ACHN (cell line): ENCODE results near the gene COL9A3.
"Not testable (repeated sequence)": the region's sequence is repeated elsewhere in the genome, so short reads cannot be mapped to it uniquely, and the experiment has no call there.

Experiments
- DNase-seq: peaks from one replicate; pipeline ENCODE4 v3.0.0-alpha.2; 2015
- in situ Hi-C: cut with HindIII; loops from 2 replicates; pipeline ENCODE4 v1.10.0; 2017; ENCODE audit warnings: low sequenced_read_pairs, low pct_ligation_motif_present, low pct_unique_long_range_greater_than_20kb

The COL9A3 gene

DNA sequence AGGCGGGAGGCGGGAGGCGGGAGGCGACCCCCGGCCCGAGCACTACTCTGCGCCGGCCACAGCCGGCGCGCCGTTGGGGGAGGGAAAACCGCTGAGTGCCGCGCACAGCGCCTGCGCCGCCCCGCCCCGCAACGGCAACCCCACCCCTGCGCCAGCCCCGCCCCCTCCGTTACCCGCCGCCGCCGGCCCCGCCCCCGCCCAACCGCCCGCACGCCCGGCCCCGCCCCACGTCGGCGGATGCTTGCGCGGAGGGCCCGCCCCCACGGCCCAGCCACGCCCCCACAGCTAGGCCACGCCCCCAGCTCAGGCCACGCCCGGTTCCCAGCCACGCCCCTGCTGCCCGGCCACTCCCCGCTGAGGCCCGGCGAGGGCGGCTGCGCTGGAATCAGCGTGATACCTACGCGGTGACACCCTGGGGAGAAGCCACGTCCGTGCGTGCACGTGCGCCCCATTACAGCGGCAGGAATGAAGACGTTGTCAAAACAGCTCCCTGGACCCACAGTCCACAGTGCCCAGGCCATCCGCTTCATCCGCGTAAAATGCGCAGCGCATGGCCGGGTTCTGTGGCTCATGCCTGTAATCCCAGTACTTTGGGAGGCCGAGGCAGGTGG lies 45.0 kb downstream of the COL9A3 start, which contains the start of gene TCFL5:
Gene TCFL5, minus strand, starts transcription at position 97 of the 611 bp plus-strand sequence. CDS start 152 bp downstream, outside the sequence.
- in situ Hi-C loops, result no loop called here
- DNase-seq, result peak; percentile 67

GRCh38 chr20:62864207-62864606 lies 47.4 kb downstream of the COL9A3 start:
- DNase-seq, result no peak
- in situ Hi-C loops, result no loop called here

DNA sequence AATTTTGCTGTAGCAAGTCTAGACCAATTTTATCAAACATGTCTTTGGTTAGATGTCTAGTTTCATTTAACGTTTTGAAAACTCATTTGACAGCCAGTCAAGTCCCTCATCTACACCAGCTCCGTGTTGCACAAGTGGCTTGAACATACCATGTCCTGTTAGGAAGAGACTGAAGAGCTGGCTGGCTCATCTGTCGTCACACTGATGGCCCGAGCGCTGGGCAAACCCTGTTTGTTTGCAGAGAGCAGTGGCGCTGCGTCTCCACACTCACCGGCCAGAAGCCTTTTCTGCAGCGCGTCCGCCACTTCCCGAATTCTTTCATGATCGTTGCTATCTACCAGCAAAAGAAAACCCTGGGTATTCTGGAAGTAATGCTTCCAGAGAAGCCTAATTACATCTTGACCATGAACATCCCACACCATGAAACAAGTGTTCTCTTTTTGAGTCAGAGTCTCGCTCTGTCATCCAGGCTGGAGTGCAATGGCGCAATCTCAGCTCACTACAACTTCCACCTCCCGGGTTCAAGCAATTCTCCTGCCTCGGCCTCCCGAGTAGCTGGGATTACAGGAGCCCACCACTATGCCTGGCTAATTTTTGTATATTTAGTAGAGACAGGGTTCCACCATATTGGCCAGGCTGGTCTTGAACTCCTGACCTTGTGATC lies 55.5 kb downstream of the COL9A3 start:
- DNase-seq, result no peak
- in situ Hi-C loops, result no loop called here

DNA sequence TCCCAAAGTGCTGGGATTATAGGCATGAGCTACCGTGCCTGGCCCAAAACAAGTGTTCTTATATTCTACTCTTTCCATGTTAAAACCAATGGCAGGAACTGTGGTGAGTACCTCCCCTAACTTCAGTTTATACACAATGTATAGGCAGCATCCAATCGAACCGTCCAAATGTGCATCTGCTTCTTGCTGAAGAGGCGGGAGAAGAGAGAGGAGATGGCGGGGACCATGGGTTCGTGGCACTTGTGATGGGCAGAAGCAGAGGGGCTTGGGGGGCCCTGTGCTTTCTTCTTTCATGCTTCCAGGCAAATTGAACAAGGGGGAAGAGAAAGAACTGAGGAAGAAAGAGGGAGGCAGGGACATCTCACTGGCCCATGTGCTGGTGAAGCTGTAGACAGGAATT lies 56.0 kb downstream of the COL9A3 start:
- in situ Hi-C loops, result no loop called here
- DNase-seq, result no peak

GRCh38 chr20:62873280-62873679 lies 56.4 kb downstream of the COL9A3 start:
- in situ Hi-C loops, result no loop called here
- no peak for DNase-seq

DNA sequence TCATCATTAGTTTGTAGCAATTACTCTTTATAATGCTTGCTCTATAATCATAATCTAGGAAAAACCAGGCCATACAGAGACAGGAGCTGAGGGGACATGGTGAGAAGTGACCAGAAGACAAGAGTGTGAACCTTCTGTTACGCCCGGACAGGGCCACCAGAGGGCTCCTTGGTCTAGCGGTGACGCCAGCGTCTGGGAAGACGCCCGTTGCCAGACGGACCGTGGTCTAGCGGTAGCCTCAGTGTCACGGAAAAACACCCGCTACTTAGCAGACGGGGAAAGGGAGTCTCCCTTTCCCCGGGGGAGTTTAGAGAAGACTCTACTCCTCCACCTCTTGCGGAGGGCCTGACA lies 56.8 kb downstream of the COL9A3 start:
- in situ Hi-C loops, result not testable (repeated sequence)
- peak; percentile 62 for DNase-seq

GRCh38 chr20:62874964-62875344 lies 58.1 kb downstream of the COL9A3 start:
- no peak for DNase-seq

DNA sequence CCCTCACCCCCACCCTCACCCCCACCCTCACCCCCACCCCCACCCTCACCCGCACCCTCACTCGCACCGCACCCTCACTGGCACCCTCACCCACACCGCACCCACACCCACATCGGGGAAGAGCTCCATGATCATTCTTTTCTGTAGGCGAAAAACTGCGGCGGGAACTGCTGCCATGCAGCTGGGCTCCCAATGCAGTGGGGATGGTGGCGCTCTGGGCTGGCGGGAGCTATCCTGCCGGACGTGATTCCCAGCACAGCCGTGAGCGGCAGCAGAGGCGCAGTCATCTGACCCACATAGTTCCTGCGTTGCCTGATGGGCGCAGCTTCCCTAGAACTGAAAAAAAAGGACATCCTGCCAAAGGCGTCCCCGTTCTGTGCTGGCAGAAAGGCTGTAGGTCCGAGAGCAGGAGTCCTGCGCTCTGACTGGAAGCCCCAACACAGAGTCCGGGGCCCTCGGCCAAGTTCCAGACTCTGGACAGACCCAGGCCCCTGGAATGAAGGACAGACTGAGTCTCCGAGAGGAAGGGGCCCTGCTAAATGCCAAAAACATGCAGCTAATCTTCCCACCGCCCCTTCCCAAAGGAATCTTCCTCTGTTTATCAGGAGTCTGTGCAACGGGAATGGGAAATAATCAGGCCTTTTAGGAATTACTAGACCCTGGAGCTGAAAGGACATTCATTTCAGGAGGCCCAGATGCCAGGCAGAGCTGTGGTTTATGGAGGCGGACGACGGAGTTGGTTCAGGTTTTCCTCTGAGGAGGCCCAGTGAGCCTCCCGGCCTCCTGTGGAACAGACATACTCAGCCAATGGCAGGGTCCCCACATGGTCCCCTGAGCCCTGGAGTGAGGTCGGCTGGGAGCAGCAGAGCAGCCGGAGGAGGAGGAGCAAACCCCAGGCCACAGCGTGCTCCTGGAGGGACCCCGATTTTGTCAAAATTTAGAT lies 58.8 kb downstream of the COL9A3 start:
- in situ Hi-C loops, result no loop called here
- peak; percentile 11 for DNase-seq

More at GRCh38 chr20:62874964-62875344, 58.1 kb downstream of the COL9A3 start:
- in situ Hi-C loops, result no loop called here

DNA sequence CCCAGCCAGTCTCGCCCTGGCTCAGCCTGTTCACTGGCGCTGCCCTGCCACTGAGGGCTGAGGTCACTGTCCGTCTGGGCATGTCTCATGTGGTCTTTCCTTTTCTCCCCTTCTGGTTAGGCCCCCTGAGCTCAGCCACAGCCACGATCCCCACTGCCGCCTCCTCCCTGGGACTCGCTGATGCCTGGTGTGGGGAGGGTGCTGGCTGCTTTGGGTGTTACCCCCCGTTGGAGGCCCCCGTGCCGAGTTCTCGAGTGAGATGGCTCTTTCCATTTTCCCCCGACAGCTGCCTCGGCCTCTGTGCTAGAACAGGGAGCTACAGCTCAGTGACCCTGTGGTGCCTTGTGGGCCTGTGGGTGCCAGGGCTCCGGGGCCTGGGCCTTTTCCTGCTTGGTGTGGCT lies 59.7 kb downstream of the COL9A3 start:
- DNase-seq, result no peak
- in situ Hi-C loops, result no loop called here

DNA sequence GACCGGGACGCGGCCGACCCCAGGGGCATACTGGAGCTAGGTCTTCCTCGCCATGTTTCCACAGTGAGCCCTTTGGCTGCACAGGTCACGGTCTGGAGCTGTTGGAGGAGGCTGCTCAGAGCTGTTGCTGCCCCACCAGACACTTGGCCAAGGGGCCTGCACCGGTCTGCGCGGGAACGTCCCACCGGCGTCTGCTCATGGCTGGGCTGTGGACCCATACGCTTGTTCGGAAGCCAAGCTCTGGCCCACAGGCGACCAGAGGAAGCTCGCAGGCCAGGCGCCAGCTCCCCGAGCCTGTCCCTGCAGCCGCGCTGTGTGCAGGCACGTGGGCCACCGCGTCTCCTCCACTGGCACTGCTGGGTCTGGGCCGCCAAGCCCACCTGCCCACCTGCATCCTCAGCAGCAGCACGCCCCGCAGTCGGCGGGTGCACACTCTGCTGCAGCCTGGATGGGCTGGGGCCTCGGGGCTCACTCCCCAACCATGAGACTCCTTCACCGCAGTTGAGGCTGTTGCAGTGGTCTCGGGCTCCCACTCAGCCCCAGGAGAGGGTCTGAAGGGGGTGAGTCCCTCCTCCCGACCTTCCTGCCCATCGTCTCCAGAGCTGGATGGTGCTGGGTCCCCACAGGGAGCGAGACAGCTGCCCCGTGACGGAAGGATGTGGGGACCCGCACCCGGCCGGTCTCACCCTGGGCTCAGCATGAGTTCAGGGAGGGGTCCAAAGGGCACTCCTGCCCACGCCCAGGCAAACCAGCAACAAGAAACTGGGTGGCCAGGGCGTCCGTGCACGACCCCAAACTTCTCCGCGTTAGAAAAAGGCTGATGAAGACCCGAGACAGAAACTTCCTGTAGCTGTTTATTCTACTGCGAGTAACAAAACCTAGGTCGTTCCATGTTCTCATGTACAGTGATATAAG lies 60.3 kb downstream of the COL9A3 start:
- DNase-seq, result no peak
- in situ Hi-C loops, result no loop called here

GRCh38 chr20:62878244-62879038 lies 61.6 kb downstream of the COL9A3 start:
- in situ Hi-C loops, result no loop called here
- no peak for DNase-seq

DNA sequence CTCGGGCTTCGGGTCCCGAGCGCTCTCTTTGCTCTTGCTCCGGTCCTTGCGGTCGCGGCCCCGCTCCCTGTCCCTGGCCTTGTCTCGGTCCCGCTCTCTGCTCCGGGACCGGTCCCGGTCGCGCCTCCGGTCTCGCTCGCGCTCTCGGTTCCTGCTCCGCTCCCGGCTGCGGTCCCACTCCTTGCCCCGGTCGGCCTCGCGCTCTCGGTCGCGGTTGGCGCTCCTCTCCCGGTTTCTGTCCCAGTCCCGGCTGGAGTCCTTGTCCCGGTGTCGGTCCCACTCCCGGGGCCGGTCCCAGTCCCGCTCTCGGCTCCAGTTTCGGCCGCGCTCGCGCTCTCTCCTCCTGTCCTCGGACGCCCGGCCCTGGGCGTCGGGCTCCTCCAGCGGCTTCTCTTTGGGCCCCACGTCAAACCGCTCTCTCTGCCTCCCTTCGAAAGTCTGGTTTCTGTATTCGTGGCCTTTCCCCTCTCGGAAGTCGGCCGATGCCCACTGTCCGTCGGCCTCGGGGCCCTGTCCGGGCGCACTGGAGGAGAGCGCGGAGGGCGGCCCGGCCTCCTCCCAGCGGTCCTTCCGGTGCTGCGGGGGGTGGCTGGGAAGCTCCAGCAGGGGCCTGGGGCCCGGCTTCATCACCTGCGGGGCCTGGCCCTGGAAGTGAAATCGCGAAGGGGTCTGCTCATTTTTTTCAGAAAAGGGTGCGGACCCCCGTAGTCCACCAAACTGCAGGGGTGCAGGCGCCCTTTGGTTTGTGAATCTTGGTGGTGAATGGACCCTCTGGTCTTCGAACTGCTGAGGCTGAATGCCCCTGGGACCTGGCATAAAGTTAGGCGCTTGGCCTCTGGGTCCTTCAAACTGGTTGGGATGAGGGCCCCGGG lies 62.7 kb downstream of the COL9A3 start:
- DNase-seq, result no peak
- in situ Hi-C loops, result no loop called here

DNA sequence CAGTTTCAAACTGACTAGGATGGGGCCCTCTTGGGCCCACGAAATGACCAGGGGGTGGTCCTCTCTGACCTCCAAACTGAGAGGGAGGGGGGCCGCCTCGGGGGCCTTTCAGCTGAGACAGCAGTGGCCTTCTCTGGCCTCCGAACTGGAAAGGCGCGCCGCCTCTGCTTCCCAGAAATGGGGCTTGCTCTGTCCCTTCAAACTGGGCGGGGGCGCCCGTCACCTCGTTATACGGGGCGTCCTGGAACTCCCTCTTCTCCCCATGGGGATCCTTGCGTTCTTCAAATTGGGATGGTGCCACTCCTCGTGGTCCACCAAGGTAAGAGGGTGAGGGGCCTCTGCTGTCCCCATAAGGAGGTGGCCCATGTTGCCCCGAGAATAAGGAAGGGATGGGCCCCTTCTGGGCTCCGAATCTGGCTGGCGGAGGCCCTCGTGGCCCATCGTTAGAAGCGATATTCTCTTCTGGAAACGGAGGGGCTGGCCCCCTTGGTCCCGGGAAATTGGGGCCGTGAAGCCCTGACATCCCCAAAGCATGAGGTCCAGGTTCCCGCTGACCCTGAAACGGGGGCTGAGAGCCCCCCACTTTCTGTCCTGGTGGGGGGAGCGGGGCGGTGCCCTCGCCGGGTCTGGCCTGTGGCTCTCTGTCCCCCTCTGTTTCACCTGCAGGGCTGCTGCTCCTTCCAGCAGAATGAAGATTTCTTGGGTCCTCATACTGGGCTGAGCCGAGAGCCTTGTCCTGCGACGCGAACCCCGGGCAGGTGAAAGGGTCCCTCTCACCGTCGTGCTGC lies 63.5 kb downstream of the COL9A3 start:
- DNase-seq, result no peak
- in situ Hi-C loops, result no loop called here

- in situ Hi-C loops, result no loop called here
- no peak for DNase-seq
These were observed 64.2 kb downstream of the COL9A3 start for GRCh38 chr20:62880935-62881661.

DNA sequence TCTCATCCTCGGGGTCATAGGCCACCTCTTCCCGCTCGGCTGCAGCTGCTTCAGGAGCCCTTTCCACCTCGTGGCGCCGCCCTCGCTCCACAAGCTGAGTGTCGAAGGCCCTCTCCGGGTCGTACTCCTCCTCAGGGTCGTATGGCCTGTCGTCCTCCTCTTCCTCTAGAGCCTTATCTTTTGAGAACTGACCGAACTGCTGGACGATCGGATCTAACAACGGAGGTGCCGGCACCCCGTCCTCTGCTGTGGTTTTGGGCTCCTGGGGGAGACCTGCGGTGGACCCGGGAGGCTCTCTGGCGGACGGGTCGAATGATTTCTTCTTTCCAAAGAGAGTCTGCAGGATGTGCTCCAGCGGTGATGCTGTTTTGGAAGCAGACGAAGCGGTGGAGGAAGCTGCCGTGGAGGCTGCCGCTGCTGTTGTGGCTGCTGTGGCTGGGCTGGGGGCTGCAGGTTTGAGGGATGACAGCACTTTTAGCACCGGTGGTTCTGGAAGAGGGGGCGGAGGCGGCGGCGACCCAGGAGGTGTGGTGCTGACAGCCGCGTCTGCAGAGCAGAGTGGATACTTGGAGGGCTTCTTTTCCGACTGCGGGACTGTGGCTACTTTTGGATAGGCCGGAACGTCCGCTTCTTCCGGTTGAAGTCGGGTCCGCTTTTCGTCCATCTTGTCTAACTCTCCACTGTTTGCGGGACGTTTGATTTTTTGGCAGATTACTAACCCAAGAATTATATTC lies 65.0 kb downstream of the COL9A3 start:
- in situ Hi-C loops, result no loop called here

More for the DNA sequence above, 65.0 kb downstream of the COL9A3 start:
- DNase-seq, result no peak
